H1 (cell line): ENCODE results near the gene ALG5.

Experiments used
- BACH1 ChIP-seq: IDR thresholded peaks from 2 replicates; pipeline ENCODE4 v1.6.1; 2012; ENCODE audit warnings: low read length, improper control_type of control experiment
- EZH2 ChIP-seq: fragments of 200-600 bp; sonication (generic); IDR thresholded peaks from 2 replicates; pipeline ENCODE4 v1.7.1; 2012; ENCODE audit warnings: low read depth, mild to moderate bottlenecking, moderate library complexity, low read length, inconsistent platforms; ENCODE audit not compliant: severe bottlenecking
- KDM5A ChIP-seq: fragments of 200-600 bp; IDR thresholded peaks from 2 replicates; pipeline ENCODE4 v1.7.1; 2012; ENCODE audit warnings: mild to moderate bottlenecking, low read length, inconsistent platforms, mixed read lengths
- POLR2A ChIP-seq, 2 experiments: IDR thresholded peaks; 1 replicate in 1 of 2; 2 replicates in 1 of 2; pipeline ENCODE4 v1.6.1; 2011; ENCODE audit warnings: low read depth in 2 of 2, low read length in 2 of 2, mild to moderate bottlenecking in 2 of 2; ENCODE audit errors: control extremely low read depth in 1 of 2
- TCF12 ChIP-seq: IDR thresholded peaks from 2 replicates; pipeline ENCODE4 v1.6.1; 2011; ENCODE audit warnings: low read depth, mild to moderate bottlenecking, low read length
- TF ChIP-seq, protein P1 (sequence below), 3 experiments: IDR thresholded peaks; 1 replicate in 2 of 3; 2 replicates in 1 of 3; pipeline versions ENCODE4 v1.5.1 to v1.6.1; 2011; ENCODE audit warnings: low read length in 3 of 3, mild to moderate bottlenecking in 3 of 3, inconsistent platforms in 2 of 3, low read depth in 1 of 3, moderate library complexity in 1 of 3; ENCODE audit not compliant: insufficient read depth in 1 of 3; ENCODE audit errors: control extremely low read depth in 1 of 3

DNA sequence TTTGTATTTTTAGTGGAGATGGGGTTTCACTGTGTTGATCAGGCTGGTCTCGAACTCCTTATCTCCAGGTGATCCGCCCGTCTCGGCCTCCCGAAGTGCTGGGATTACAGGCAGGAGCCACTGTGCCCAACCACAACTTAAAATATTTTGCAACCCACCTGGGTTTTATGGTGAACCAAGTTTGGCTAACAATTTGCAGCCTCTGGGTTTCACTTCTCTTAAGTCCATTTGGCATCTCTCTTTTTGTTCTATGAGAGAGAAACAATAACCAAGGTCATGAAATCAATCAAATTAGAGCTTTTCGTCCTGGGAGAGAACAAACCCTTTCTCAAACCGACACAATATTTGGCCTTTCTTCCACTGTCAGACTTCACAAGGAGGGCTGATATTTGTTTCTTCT lies 73.5 kb downstream of the ALG5 start:
- TF ChIP-seq EZH2, result no peak
- TF ChIP-seq, protein P1, sequence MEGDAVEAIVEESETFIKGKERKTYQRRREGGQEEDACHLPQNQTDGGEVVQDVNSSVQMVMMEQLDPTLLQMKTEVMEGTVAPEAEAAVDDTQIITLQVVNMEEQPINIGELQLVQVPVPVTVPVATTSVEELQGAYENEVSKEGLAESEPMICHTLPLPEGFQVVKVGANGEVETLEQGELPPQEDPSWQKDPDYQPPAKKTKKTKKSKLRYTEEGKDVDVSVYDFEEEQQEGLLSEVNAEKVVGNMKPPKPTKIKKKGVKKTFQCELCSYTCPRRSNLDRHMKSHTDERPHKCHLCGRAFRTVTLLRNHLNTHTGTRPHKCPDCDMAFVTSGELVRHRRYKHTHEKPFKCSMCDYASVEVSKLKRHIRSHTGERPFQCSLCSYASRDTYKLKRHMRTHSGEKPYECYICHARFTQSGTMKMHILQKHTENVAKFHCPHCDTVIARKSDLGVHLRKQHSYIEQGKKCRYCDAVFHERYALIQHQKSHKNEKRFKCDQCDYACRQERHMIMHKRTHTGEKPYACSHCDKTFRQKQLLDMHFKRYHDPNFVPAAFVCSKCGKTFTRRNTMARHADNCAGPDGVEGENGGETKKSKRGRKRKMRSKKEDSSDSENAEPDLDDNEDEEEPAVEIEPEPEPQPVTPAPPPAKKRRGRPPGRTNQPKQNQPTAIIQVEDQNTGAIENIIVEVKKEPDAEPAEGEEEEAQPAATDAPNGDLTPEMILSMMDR (IDR thresholded peaks at IDR 0.05; ENCODE audit: control extremely low read depth in 1 of 3, insufficient read depth in 1 of 3, low read depth in 1 of 3, low read length in 3 of 3), result no peak
- TF ChIP-seq TCF12, result no peak
- no peak for TF ChIP-seq POLR2A (IDR thresholded peaks at IDR 0.05; ENCODE audit: control extremely low read depth in 1 of 2, low read depth in 2 of 2, low read length in 2 of 2)
- no peak for TF ChIP-seq BACH1
- no peak for TF ChIP-seq KDM5A
